ACC112 (cell line): ENCODE results near the gene CCDC188.

Source experiments
- H2AFZ ChIP-seq: fragments of 200-600 bp; sonication (generic); one replicate; pipeline ENCODE4 v1.6.0; 2017; ENCODE audit warnings: antibody characterized with exemption, low read length; ENCODE audit not compliant: unreplicated experiment
- H3K27ac ChIP-seq: fragments of 200-600 bp; sonication (generic); 2 replicates; pipeline ENCODE4 v1.5.1; 2014; ENCODE audit warnings: low read depth, mild to moderate bottlenecking, antibody characterized with exemption, low read length, moderate library complexity
- H3K27me3 ChIP-seq: fragments of 200-600 bp; sonication (generic); 2 replicates; pipeline ENCODE4 v1.6.1; 2014; ENCODE audit warnings: mild to moderate bottlenecking, antibody characterized with exemption, low read length, moderate library complexity, mixed read lengths; ENCODE audit not compliant: insufficient read depth
- H3K36me3 ChIP-seq: fragments of 200-600 bp; sonication (generic); 2 replicates; pipeline ENCODE4 v1.6.1; 2016; ENCODE audit warnings: mild to moderate bottlenecking, antibody characterized with exemption, low read length, moderate library complexity, mixed read lengths; ENCODE audit not compliant: insufficient read depth
- H3K4me1 ChIP-seq: fragments of 200-600 bp; sonication (generic); one replicate; pipeline ENCODE4 v1.6.1; 2016; ENCODE audit warnings: low read length, mixed read lengths; ENCODE audit not compliant: insufficient read depth, unreplicated experiment, control insufficient read depth
- H3K4me3 ChIP-seq: fragments of 200-600 bp; sonication (generic); 2 replicates; pipeline ENCODE4 v1.5.1; 2014; ENCODE audit warnings: mild to moderate bottlenecking, low read depth, low read length
- H3K79me2 ChIP-seq: fragments of 200-600 bp; sonication (generic); one replicate; pipeline ENCODE4 v1.6.0; 2016; ENCODE audit warnings: low read length; ENCODE audit not compliant: control insufficient read depth, unreplicated experiment, insufficient read depth

The CCDC188 gene

DNA sequence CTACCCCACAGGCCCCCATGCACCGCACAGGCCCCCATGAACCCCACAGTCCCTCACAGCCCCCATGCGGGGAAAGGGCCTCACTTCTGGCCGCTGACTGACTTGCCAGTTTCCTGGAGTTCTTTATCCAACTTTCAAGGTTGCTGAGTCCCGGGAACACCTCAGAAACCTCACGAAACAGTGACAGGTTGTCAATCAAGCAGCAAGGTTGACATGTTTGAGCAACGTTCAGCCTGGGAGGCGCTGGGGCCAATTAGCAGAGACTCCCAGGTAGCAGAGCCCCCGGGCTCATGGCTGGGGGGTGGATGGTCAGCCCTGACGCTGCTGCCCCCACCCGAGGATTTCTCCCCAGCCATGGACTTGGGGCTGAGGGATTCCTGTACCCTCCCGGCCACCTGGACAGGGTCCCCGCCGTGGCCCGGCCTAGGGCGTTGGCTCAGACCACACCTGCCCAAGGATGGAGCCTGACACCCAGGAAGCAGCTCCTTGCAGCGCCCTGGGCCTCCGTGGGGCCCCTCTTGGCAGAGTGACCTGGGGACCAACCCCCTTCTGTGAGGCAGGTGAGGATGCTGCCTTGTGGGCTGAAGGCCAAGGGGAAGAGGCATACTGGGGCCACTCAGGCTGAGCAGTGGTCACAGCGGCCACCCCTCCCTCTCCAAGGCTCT is 33.8 kb upstream of the CCDC188 start:
- H3K79me2 ChIP-seq: no peaks in the 10 kb centered on the region
- no peak overlapping the region for H3K4me3 ChIP-seq
- no peak overlapping the region for H2AFZ ChIP-seq
- no peak overlapping the region for H3K27ac ChIP-seq
- no peaks in the 10 kb centered on the region for H3K4me1 ChIP-seq
- H3K36me3 ChIP-seq: no peaks in the 10 kb centered on the region
- H3K27me3 ChIP-seq: no peaks in the 10 kb centered on the region

GRCh38 chr22:20183823-20184222 is 33.0 kb upstream of the CCDC188 start:
- Histone ChIP-seq H2AFZ (no peak overlapping the region), H3K4me3 (no peak overlapping the region), H3K36me3 (no peaks in the 10 kb centered on the region), H3K27me3 (no peaks in the 10 kb centered on the region), H3K4me1 (no peaks in the 10 kb centered on the region), H3K79me2 (no peaks in the 10 kb centered on the region), H3K27ac (no peak overlapping the region)

GRCh38 chr22:20183101-20183500 is 32.2 kb upstream of the CCDC188 start:
- H3K4me1 ChIP-seq: no peaks in the 10 kb centered on the region
- H3K27me3 ChIP-seq: no peaks in the 10 kb centered on the region
- H3K36me3 ChIP-seq: no peaks in the 10 kb centered on the region
- no peak overlapping the region for H3K4me3 ChIP-seq
- no peaks in the 10 kb centered on the region for H3K79me2 ChIP-seq
- H3K27ac ChIP-seq: no peak overlapping the region
- no peak overlapping the region for H2AFZ ChIP-seq

DNA sequence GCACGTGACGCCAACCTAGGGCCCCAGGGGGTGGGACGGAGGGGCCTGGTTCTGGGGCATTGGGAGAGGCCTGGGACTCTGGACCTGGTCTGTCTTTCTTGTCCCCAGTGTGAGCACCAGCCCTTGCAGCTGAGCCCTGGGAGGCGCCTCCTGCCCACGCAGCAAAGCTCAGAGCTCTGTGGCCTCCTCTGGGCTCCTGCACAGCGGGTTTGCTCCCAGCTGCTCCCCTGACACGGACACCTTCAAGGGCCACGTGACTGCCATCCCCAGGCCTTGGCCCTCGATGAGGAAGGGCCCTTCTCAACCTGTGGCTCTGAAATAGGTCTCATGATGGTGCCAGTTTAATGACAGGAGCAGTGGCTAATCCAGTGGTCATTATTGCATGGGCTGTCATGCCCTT is 31.5 kb upstream of the CCDC188 start:
- Histone ChIP-seq H3K79me2 (no peaks in the 10 kb centered on the region), H3K27ac (no peak overlapping the region), H3K36me3 (no peaks in the 10 kb centered on the region), H3K4me1 (no peaks in the 10 kb centered on the region), H2AFZ (no peak overlapping the region), H3K27me3 (no peaks in the 10 kb centered on the region), H3K4me3 (no peak overlapping the region)

- Histone ChIP-seq H3K4me1 (no peaks in the 10 kb centered on the region), H3K79me2 (no peaks in the 10 kb centered on the region), H3K27ac (no peak overlapping the region), H3K4me3 (no peak overlapping the region), H2AFZ (no peak overlapping the region), H3K27me3 (no peaks in the 10 kb centered on the region), H3K36me3 (no peaks in the 10 kb centered on the region)
Measured at GRCh38 chr22:20181884-20182236, 31.0 kb upstream of the CCDC188 start.

GRCh38 chr22:20181194-20181883 is 30.5 kb upstream of the CCDC188 start:
- H3K27ac ChIP-seq: no peak overlapping the region
- no peaks in the 10 kb centered on the region for H3K36me3 ChIP-seq
- H2AFZ ChIP-seq: no peak overlapping the region
- no peaks in the 10 kb centered on the region for H3K4me1 ChIP-seq
- no peak overlapping the region for H3K4me3 ChIP-seq
- no peaks in the 10 kb centered on the region for H3K27me3 ChIP-seq
- no peaks in the 10 kb centered on the region for H3K79me2 ChIP-seq

DNA sequence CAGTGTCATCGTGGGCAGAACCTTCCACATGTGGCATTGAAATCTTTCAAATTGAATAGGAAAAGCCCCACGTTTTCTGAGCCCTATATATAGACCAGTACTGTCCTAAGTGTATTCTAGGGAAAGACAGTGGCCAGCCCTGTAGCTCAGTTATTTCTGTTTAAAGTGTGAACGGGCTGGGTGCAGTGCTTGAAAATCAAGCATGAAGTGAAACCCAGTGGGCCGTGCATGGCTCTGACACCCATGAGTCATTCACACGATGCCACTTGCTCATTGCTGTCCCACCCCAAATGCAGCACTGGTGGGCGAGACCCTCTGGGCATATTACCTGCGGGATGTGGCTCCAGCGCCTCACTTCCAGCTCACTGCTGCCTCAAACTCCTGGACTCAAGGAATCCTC is 29.8 kb upstream of the CCDC188 start:
- Histone ChIP-seq H3K27ac (no peak overlapping the region), H3K27me3 (no peaks in the 10 kb centered on the region), H3K79me2 (no peaks in the 10 kb centered on the region), H3K36me3 (no peaks in the 10 kb centered on the region), H2AFZ (no peak overlapping the region), H3K4me1 (no peaks in the 10 kb centered on the region), H3K4me3 (no peak overlapping the region)

DNA sequence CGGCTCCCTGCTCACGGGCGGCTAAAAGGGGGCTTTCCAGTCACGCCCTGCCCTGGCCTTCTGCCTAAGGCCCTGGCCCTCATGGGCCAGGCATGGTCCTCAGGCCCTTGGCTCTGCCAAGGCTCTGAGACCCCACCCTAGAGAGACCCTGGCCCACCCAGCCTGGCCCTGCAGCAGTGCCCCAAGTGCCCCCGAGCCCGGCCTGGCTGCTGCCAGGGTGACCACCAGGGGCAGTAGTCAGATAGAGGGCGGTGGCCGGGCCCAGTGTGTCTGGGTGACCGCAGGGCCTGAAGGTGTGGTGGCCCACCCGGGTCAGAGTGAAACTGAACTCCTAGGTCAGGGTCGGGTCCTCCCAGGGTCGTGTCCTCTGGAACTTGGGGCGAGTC is 29.4 kb upstream of the CCDC188 start:
- no peaks in the 10 kb centered on the region for H3K36me3 ChIP-seq
- no peak overlapping the region for H3K4me3 ChIP-seq
- no peaks in the 10 kb centered on the region for H3K4me1 ChIP-seq
- no peak overlapping the region for H2AFZ ChIP-seq
- H3K27me3 ChIP-seq: no peaks in the 10 kb centered on the region
- no peak overlapping the region for H3K27ac ChIP-seq
- H3K79me2 ChIP-seq: no peaks in the 10 kb centered on the region

DNA sequence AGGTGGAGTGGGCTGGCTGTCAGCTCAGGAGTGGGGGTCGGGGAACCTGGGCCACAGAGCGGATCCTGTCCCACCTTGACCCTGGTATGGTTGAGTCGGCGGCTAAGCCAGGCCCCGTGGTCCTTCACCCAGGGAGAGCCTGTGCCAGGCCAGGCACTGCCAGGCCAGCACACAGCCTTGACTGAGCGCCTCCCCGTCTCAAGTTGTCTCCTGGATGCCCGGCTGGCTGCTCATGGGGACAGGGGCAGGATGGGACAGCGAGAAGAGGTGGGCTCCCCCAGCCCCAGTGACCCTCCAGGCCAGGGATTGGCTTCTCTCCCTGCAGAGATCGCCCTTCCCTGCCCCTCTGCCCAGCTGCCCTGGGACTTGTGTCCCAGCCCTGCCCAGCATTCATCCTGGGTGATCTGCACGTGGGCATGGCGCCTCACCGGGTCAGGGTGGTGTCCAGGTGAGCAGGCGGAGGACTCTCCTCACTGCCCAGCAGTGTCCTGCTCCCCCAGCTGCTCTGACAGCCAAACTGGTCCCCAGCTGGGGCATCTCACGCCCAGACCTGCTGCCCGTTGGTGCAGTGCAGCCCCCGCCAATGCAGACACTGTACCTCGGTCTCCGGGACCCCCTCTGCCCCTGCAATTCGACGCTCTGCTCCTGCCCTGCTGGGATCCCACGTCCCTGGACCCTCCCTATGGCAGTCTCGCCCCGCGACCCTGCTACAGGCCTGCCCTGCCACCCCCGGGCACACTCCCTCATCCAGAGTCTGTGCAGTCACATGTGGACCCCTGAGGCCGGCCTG is 28.8 kb upstream of the CCDC188 start:
- Histone ChIP-seq H3K27ac (no peak overlapping the region), H3K79me2 (no peaks in the 10 kb centered on the region), H2AFZ (no peak overlapping the region), H3K27me3 (no peaks in the 10 kb centered on the region), H3K4me3 (no peak overlapping the region), H3K4me1 (no peaks in the 10 kb centered on the region), H3K36me3 (no peaks in the 10 kb centered on the region)

- H3K4me3 ChIP-seq: no peak overlapping the region
- no peaks in the 10 kb centered on the region for H3K4me1 ChIP-seq
- no peaks in the 10 kb centered on the region for H3K36me3 ChIP-seq
- no peaks in the 10 kb centered on the region for H3K79me2 ChIP-seq
- H3K27ac ChIP-seq: no peak overlapping the region
- no peak overlapping the region for H2AFZ ChIP-seq
- no peaks in the 10 kb centered on the region for H3K27me3 ChIP-seq
Measured at GRCh38 chr22:20178915-20179227, 28.0 kb upstream of the CCDC188 start.
